Fibroblast of the aortic adventitia (primary cell): Measurements from ENCODE around the gene KRTAP4-2. TPM values are rescaled to one million over a fixed set of nuclear protein-coding genes. Genes with fewer than 3 reads are reported as not detected.
"Not testable (repeated sequence)": the region's sequence is repeated elsewhere in the genome, so short reads cannot be mapped to it uniquely, and the experiment has no call there.

Experiments used
- DNase-seq: peaks from one replicate; pipeline ENCODE4 v3.0.0-alpha.2; 2010; ENCODE audit warnings: low read depth
- H3K4me3 ChIP-seq: 2 replicates; pipeline ENCODE4 v1.5.1; 2011; ENCODE audit warnings: low read depth, mild to moderate bottlenecking, control low read depth, low read length, moderate library complexity
- total RNA-seq: library from RNA; depleted of rRNA; stranded (reverse); fragments of >200 nt; gene quantifications from 2 replicates; pipeline ENCODE4 v1.2.3, GENCODE V29; 2012; ENCODE audit warnings: low replicate concordance
- TF ChIP-seq, protein P1 (sequence below): IDR thresholded peaks from 2 replicates; pipeline ENCODE4 v1.5.1; 2011; ENCODE audit warnings: mild to moderate bottlenecking, low read length, control low read depth, inconsistent platforms; ENCODE audit not compliant: insufficient read depth

The KRTAP4-2 gene
- not detected in 2 replicates for total RNA-seq

DNA sequence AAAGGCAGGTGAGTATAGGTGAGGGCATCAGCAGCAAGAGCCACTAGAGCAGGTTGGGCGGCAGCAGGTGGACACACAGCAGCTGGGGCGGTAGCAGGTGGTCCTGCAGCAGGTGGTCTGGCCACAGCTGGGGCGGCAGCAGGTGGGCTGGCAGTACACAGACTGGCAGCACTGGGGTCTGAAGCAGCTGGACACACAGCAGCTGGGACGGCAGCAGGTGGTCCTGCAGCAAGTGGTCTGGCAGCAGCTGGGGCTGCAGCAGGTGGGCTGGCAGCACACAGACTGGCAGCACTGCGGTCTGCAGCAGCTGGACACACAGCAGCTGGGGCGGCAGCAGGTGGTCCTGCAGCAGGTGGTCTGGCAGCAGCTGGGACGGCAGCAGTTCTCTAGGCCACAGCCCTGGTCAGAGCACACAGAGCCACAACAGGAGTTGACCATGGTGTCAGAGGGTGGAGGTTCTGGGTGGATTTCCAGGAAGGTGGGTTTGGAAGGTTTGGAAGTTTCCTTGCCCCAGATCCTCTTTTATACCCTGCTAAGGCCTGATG, at the start of gene KRTAP4-2:
Gene KRTAP4-2 (minus strand): TSS at position 495 of the 545 bp plus-strand sequence. CDS start 57 bp downstream, at position 438.
- TF ChIP-seq, protein P1, sequence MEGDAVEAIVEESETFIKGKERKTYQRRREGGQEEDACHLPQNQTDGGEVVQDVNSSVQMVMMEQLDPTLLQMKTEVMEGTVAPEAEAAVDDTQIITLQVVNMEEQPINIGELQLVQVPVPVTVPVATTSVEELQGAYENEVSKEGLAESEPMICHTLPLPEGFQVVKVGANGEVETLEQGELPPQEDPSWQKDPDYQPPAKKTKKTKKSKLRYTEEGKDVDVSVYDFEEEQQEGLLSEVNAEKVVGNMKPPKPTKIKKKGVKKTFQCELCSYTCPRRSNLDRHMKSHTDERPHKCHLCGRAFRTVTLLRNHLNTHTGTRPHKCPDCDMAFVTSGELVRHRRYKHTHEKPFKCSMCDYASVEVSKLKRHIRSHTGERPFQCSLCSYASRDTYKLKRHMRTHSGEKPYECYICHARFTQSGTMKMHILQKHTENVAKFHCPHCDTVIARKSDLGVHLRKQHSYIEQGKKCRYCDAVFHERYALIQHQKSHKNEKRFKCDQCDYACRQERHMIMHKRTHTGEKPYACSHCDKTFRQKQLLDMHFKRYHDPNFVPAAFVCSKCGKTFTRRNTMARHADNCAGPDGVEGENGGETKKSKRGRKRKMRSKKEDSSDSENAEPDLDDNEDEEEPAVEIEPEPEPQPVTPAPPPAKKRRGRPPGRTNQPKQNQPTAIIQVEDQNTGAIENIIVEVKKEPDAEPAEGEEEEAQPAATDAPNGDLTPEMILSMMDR: no peak
- no peak within 1 kb of the TSS for H3K4me3 ChIP-seq
- no peak for DNase-seq

DNA sequence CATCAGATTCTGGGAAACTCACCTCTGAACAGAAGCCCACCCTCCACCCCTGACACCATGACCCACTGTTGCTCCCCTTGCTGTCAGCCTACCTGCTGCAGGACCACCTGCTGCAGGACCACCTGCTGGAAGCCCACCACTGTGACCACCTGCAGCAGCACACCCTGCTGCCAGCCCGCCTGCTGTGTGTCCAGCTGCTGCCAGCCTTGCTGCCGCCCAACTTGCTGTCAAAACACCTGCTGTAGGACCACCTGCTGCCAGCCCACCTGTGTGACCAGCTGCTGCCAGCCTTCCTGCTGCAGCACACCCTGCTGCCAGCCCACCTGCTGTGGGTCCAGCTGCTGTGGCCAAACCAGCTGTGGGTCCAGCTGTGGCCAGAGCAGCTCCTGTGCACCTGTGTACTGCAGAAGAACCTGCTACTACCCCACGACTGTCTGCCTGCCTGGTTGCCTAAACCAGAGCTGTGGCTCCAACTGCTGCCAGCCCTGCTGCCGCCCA, 48.6 kb upstream of the KRTAP4-2 start, which contains the start of gene KRTAP9-2:
Gene KRTAP9-2 (plus strand): TSS at position 51 of the 498 bp plus-strand sequence. CDS start 7 bp downstream, at position 58.
- not testable (repeated sequence) for H3K4me3 ChIP-seq

DNA sequence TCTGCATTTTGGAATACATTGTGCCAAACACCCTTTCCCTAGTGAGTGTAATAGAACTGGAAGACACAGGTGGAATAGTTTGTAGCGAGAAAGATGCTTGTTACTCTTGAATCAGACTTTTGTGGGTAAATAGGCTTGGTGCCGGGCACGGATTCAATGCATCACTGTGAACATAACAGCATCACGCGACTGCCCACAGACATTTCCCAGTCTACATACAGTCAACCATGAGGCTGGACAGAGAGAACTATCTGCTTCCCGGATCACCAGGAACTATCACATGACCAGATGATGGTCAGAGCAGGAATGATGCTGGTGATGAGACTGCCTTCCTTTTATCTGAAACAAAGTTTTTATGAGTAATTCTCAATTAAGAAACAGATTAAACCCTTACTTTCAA, 48.0 kb upstream of the KRTAP4-2 start:
- no peak overlapping the region for H3K4me3 ChIP-seq
- TF ChIP-seq, protein P1: no peak
- no peak for DNase-seq

More for the DNA sequence above, 48.6 kb upstream of the KRTAP4-2 start, which contains the start of gene KRTAP9-2:
- not testable (repeated sequence) for DNase-seq

DNA sequence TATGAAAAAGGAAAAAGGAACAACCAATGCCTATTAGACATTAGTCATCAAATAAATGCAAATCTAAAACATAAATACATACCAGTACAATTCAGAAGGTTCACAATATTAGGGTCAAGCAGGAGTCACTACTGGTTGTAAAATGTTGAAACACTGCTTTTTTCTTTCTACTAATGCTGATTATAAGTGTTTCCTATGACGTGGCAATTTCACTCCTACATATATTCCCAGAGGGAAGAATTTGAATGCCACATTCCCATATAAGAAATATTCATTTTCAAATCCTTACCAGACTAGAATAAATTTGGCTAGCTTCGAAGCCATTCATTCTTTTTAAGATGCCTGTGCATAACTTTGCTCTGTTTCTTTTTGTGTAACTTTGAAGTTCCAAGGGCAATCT, 45.8 kb upstream of the KRTAP4-2 start:
- DNase-seq: no peak
- TF ChIP-seq, protein P1: no peak
- no peak overlapping the region for H3K4me3 ChIP-seq

DNA sequence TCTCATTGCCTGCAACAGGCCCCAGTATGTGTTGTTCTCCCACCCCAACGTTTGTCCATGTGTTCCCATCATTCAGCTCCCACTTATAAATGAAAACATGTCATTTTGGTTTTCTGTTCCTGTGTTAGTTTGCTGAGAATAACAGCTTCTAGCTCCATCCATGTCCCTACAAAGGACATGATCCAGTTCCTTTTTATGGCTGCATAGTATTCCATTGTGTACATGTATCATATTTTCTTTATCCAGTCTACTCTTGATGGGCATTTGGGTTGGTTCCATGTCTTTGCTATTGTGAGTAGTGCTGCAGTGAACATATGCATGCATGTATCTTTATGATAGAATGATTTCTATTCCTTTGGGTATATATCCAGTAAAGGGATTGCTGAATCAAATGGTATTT, 37.7 kb upstream of the KRTAP4-2 start:
- DNase-seq: no peak
- TF ChIP-seq, protein P1: no peak
- H3K4me3 ChIP-seq: no peak overlapping the region

DNA sequence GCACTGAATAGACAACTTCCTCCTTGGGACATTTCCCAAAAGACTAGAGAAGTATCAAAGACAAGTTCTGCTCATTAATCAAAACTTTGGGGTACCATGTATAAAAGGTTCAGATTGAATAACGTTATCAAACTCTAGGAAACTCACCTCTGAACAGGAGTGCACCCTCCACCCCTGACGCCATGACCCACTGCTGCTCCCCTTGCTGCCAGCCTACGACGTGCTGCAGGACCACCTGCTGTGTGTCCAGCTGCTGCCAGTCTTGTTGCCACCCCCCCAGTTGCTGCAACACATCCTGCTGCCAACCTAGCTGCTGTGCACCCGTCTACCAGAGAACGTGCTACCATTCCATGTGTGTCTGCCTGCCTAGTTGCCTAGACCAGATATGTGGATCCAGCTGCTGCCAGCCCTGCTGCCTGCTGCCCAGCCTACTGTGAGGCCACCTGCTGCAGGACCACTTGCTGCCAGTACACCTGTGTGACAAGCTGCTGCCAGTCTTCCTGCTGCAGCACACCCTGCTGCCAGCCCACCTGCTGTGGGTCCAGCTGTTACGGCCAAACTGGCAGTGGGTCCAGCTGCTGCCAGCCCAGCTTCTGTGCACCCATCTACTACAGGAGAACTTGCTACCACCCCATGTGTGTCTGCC, 34.6 kb upstream of the KRTAP4-2 start:
- H3K4me3 ChIP-seq: no peak overlapping the region
- no peak for DNase-seq
- TF ChIP-seq, protein P1: no peak

DNA sequence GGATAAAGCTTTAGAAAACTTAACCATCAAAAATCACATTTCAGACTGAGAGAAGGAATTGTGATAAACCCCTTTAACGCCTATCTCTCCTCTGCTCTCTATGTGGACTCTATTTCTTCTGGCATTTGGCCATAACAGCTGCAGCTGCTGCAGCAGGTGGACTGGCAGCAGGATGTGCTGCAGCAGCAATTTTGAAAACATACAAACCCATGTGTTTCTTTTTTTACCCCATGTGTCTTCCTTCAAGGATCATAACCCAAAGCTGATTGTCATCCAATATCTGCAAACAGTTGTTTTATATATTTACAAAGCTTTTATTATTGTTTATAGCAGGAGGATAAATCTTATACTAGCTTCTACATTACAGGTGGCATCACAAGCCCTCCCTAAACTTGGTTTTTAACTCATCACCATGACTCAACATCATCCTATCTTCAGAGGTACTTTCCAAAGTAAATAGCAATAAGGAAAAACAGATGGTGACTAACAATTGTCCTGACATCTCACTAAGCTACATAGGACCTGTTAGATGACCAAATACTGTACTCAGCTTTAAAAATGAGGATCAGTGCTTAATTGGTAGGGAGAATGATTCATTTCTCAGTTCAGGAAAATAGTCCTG, 33.9 kb upstream of the KRTAP4-2 start:
- DNase-seq: peak; percentile 42
- no peak overlapping the region for H3K4me3 ChIP-seq
- TF ChIP-seq, protein P1: no peak
